CD8-positive, alpha-beta memory T cell (primary cell): ENCODE measurements around the gene SYNGR1. TPM values are rescaled to one million over a fixed set of nuclear protein-coding genes. Genes with fewer than 3 reads are reported as not detected.

Experiments
- CTCF ChIA-PET: fragments of 350-600 bp; sonication (Branson Sonifier 250); formaldehyde crosslinking; loops from one replicate; lab custom pipeline; 2021; ENCODE audit warnings: antibody characterized with exemption; lab: Charles Lee
- POLR2A ChIA-PET: fragments of 350-600 bp; sonication (Branson Sonifier 250); formaldehyde crosslinking; loops from one replicate; lab custom pipeline; 2021; ENCODE audit warnings: antibody characterized with exemption; lab: Charles Lee
- DNase-seq, 5 donors: peaks; one replicate each; pipeline versions ENCODE4 v3.0.0 to v3.0.0-alpha.2; 2020 to 2022; ENCODE audit warnings: mixed read lengths in 1 of 5
- H3K27ac ChIP-seq: one replicate; pipeline ENCODE4 v1.7.0; 2013; ENCODE audit warnings: low read depth, mild to moderate bottlenecking, low read length, moderate library complexity
- H3K27me3 ChIP-seq: 2 replicates; pipeline ENCODE4 v1.7.0; 2013; ENCODE audit warnings: low read length, mild to moderate bottlenecking; ENCODE audit not compliant: insufficient read depth, poor library complexity, severe bottlenecking
- H3K36me3 ChIP-seq: 2 replicates; pipeline ENCODE4 v1.7.0; 2013; ENCODE audit warnings: mild to moderate bottlenecking, low read length, moderate library complexity; ENCODE audit not compliant: insufficient read depth
- H3K4me1 ChIP-seq: 2 replicates; pipeline ENCODE4 v1.7.0; 2013; ENCODE audit warnings: mild to moderate bottlenecking, low read length, moderate library complexity; ENCODE audit not compliant: insufficient read depth
- H3K4me3 ChIP-seq: 2 replicates; pipeline ENCODE4 v1.7.0; 2013; ENCODE audit warnings: mild to moderate bottlenecking, low read length
- H3K9me3 ChIP-seq: 2 replicates; pipeline ENCODE4 v1.7.0; 2013; ENCODE audit warnings: mild to moderate bottlenecking, low read length
- H3K27ac Mint-ChIP-seq, 8 donors: one replicate each; pipeline ENCODE4 v1.8.0; 2020 to 2021; ENCODE audit warnings: mixed read lengths in 8 of 8, mild to moderate bottlenecking in 6 of 8, inconsistent platforms in 3 of 8, moderate library complexity in 3 of 8
- H3K27me3 Mint-ChIP-seq, 2 donors: one replicate each; pipeline ENCODE4 v1.8.0; 2020 to 2021; ENCODE audit warnings: mixed read lengths in 2 of 2, mild to moderate bottlenecking in 1 of 2, moderate library complexity in 1 of 2
- H3K36me3 Mint-ChIP-seq, 3 donors: one replicate each; pipeline ENCODE4 v1.8.0; 2020 to 2021; ENCODE audit warnings: mixed read lengths in 3 of 3, inconsistent platforms in 1 of 3, mild to moderate bottlenecking in 1 of 3
- H3K4me1 Mint-ChIP-seq, 3 donors: one replicate each; pipeline ENCODE4 v1.8.0; 2020 to 2021; ENCODE audit warnings: mixed read lengths in 3 of 3, inconsistent platforms in 1 of 3, mild to moderate bottlenecking in 1 of 3
- H3K4me3 Mint-ChIP-seq, 7 donors: one replicate each; pipeline ENCODE4 v1.8.0; 2020 to 2021; ENCODE audit warnings: mixed read lengths in 7 of 7, mild to moderate bottlenecking in 6 of 7, moderate library complexity in 4 of 7, inconsistent platforms in 2 of 7
- H3K9me3 Mint-ChIP-seq, 5 donors: one replicate each; pipeline ENCODE4 v1.8.0; 2020 to 2022; ENCODE audit warnings: mixed read lengths in 5 of 5, mild to moderate bottlenecking in 3 of 5, moderate library complexity in 2 of 5, inconsistent platforms in 1 of 5
- polyA plus RNA-seq: library from polyadenylated mRNA; unstranded; fragments of 300-500 nt; fragmentation: Illumina TruSeq; gene quantifications from one replicate; pipeline ENCODE4 v1.2.3, GENCODE V29; 2021
- total RNA-seq, 2 experiments: library from RNA; stranded (reverse); gene quantifications; one replicate each; pipeline ENCODE4 v1.2.3, GENCODE V29; 2021

Gene SYNGR1
- total and polyA plus RNA-seq, 3 experiments from 2014 or later, result 2.4 to 10.1 (median 2.9) TPM

DNA sequence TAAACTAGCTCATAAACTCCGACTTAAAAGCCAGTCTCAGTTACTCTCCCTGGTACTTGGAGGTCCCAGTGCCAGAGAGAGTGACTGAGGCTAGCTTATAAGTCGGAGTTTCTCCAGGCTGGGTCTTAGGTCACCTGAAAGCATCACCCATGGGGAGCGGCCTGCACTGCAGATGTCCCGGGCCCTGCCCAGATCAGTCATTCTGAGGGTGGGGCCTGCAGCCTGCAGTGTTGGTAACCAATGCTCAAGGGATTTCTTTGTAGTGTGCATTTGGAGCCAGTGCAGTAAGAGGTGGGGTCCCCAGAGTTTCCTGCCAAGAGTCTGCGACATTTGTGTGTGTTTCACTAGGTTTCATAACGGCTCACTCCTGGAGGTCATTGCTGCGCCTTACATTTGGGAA, 64.6 kb downstream of the SYNGR1 start:
- Histone ChIP-seq H3K9me3 (no peaks in the 10 kb centered on the region), H3K27me3 (no peaks in the 10 kb centered on the region), H3K4me1 (peaks cover 62% of the 10 kb centered on the region), H3K36me3 (peaks cover 27% of the 10 kb centered on the region), H3K27ac (no peak overlapping the region), H3K4me3 (no peak overlapping the region)
- POLR2A ChIA-PET, result no interaction called here
- CTCF ChIA-PET, result interaction anchor here (6.0 kb wide), 1 partner anchor 14 kb away, joined by 35 read pairs; the partner anchor contains the start of gene TAB1
- no peak for DNase-seq
- Mint-ChIP-seq H3K9me3 (no peaks in the 10 kb centered on the region), H3K27me3 (no peaks in the 10 kb centered on the region), H3K27ac (no peak overlapping the region), H3K36me3 (peaks cover 0 to 49% (median 11%) of the 10 kb centered on the region in 3 donors), H3K4me1 (peaks cover 32 to 48% (median 40%) of the 10 kb centered on the region in 3 donors), H3K4me3 (peak overlapping the region in 1 of 7 donors; percentile 47)

- POLR2A ChIA-PET, result interaction anchor here (0.6 kb wide), 1 partner anchor 79 kb away, joined by 3 read pairs; no protein-coding TSS in a partner anchor
- no peak for DNase-seq
- Histone ChIP-seq H3K27ac (no peak overlapping the region), H3K4me1 (peaks cover 62% of the 10 kb centered on the region), H3K36me3 (peaks cover 32% of the 10 kb centered on the region), H3K27me3 (no peaks in the 10 kb centered on the region), H3K4me3 (no peak overlapping the region), H3K9me3 (no peaks in the 10 kb centered on the region)
- no peaks in the 10 kb centered on the region for H3K9me3 Mint-ChIP-seq
- peak overlapping the region in 1 of 7 donors; percentile 19 for H3K4me3 Mint-ChIP-seq
- H3K27ac Mint-ChIP-seq, result no peak overlapping the region
- CTCF ChIA-PET, result interaction anchor here (1.4 to 6.0 kb wide), 2 partner anchors 15 to 114 kb away, joined by 4 to 35 read pairs; partner anchors contain the start of gene TAB1
- H3K36me3 Mint-ChIP-seq, result peaks cover 0 to 50% (median 9%) of the 10 kb centered on the region in 3 donors
- peaks cover 28 to 43% (median 36%) of the 10 kb centered on the region in 3 donors for H3K4me1 Mint-ChIP-seq
- no peaks in the 10 kb centered on the region for H3K27me3 Mint-ChIP-seq
These were observed 65.1 kb downstream of the SYNGR1 start for GRCh38 chr22:39414886-39415285.

- Mint-ChIP-seq H3K9me3 (no peaks in the 10 kb centered on the region), H3K27ac (peak overlapping the region in 1 of 8 donors; percentile 66), H3K27me3 (no peaks in the 10 kb centered on the region), H3K4me3 (no peak overlapping the region), H3K4me1 (peaks cover 28 to 43% (median 35%) of the 10 kb centered on the region in 3 donors), H3K36me3 (peaks cover 0 to 57% (median 9%) of the 10 kb centered on the region in 3 donors)
- Histone ChIP-seq H3K27ac (no peak overlapping the region), H3K4me1 (peaks cover 62% of the 10 kb centered on the region), H3K27me3 (no peaks in the 10 kb centered on the region), H3K9me3 (no peaks in the 10 kb centered on the region), H3K36me3 (peaks cover 38% of the 10 kb centered on the region), H3K4me3 (no peak overlapping the region)
- CTCF ChIA-PET, result interaction anchor here (1.4 to 6.0 kb wide), 2 partner anchors 15 to 113 kb away, joined by 4 to 35 read pairs; partner anchors contain the start of gene TAB1
- DNase-seq, result no peak
- POLR2A ChIA-PET, result interaction anchor here (0.6 kb wide), 1 partner anchor 78 kb away, joined by 3 read pairs; no protein-coding TSS in a partner anchor
These were observed 65.7 kb downstream of the SYNGR1 start for GRCh38 chr22:39415506-39415905.

- H3K4me1 Mint-ChIP-seq, result peaks cover 22 to 35% (median 27%) of the 10 kb centered on the region in 3 donors
- H3K9me3 Mint-ChIP-seq, result no peaks in the 10 kb centered on the region
- H3K4me3 Mint-ChIP-seq, result no peak overlapping the region
- Histone ChIP-seq H3K27ac (no peak overlapping the region), H3K4me3 (no peak overlapping the region), H3K4me1 (peaks cover 54% of the 10 kb centered on the region), H3K9me3 (no peaks in the 10 kb centered on the region), H3K27me3 (no peaks in the 10 kb centered on the region), H3K36me3 (peaks cover 42% of the 10 kb centered on the region)
- POLR2A ChIA-PET, result interaction anchor here (0.6 kb wide), 1 partner anchor 941 kb away, joined by 16 read pairs; no protein-coding TSS in a partner anchor
- no peak overlapping the region for H3K27ac Mint-ChIP-seq
- no peaks in the 10 kb centered on the region for H3K27me3 Mint-ChIP-seq
- CTCF ChIA-PET, result interaction anchor here (1.4 to 2.9 kb wide), 2 partner anchors 17 to 113 kb away, joined by 4 to 7 read pairs; partner anchors contain the start of gene TAB1
- DNase-seq, result peak in 1 of 5 donors; percentile 50
- peaks cover 0 to 63% (median 9%) of the 10 kb centered on the region in 3 donors for H3K36me3 Mint-ChIP-seq
These were observed 66.5 kb downstream of the SYNGR1 start for GRCh38 chr22:39416319-39416718.

DNA sequence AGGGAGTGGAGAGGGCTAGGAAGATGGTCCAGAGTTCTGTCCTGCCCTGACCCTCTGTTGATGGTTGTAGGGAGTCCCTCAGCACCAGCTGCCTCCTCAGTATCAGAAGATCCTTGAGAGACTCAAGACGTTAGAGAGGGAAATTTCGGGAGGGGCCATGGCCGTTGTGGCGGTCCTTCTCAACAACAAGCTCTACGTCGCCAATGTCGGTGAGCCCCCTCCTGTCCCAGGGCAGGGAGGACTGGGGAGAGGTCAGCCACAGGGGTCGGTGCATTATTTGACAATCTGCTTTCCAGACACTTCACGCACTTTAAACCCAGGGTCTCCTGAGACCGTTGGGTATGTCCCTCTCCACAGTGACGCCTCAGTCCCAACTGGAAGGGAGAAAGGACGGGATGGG, 67.8 kb downstream of the SYNGR1 start:
- Histone ChIP-seq H3K4me1 (peaks cover 43% of the 10 kb centered on the region), H3K9me3 (no peaks in the 10 kb centered on the region), H3K4me3 (no peak overlapping the region), H3K27me3 (no peaks in the 10 kb centered on the region), H3K27ac (no peak overlapping the region), H3K36me3 (peaks cover 50% of the 10 kb centered on the region)
- H3K36me3 Mint-ChIP-seq, result peaks cover 0 to 75% (median 11%) of the 10 kb centered on the region in 3 donors
- H3K27me3 Mint-ChIP-seq, result no peaks in the 10 kb centered on the region
- CTCF ChIA-PET, result interaction anchor here (2.9 kb wide), 1 partner anchor 18 kb away, joined by 7 read pairs; the partner anchor contains the start of gene TAB1
- H3K9me3 Mint-ChIP-seq, result no peaks in the 10 kb centered on the region
- no peak for DNase-seq
- no peak overlapping the region for H3K27ac Mint-ChIP-seq
- no peak overlapping the region for H3K4me3 Mint-ChIP-seq
- POLR2A ChIA-PET, result no interaction called here
- peaks cover 10 to 21% (median 13%) of the 10 kb centered on the region in 3 donors for H3K4me1 Mint-ChIP-seq

DNA sequence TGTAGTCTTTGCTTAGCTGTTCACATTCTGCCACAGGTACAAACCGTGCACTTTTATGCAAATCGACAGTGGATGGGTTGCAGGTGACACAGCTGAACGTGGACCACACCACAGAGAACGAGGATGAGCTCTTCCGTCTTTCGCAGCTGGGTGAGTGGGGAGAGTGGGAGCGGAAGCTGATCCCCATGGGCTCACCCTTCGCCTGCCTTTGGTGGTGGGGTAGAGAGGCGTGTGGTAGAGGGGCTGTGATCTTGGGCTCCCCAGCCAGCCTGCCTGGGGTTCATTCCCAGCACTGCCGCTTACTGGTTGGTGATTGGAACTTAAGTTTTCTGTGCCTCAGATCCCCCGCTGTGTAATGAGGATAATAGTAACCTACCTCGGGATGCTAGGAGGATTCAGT, 68.9 kb downstream of the SYNGR1 start:
- ChIA-PET POLR2A (interaction anchor here (0.6 kb wide), 1 partner anchor 71 kb away, joined by 5 read pairs; no protein-coding TSS in a partner anchor), CTCF (interaction anchor here (2.9 kb wide), 1 partner anchor 19 kb away, joined by 7 read pairs; the partner anchor contains the start of gene TAB1)
- peaks cover 35% of the 10 kb centered on the region for H3K4me1 ChIP-seq
- Mint-ChIP-seq H3K9me3 (no peaks in the 10 kb centered on the region), H3K4me3 (no peak overlapping the region), H3K4me1 (peaks cover 5 to 11% (median 5%) of the 10 kb centered on the region in 3 donors), H3K36me3 (peaks cover 0 to 79% (median 12%) of the 10 kb centered on the region in 3 donors), H3K27ac (peak overlapping the region in 2 of 8 donors; percentile 51 to 87), H3K27me3 (no peaks in the 10 kb centered on the region)
- no peak overlapping the region for H3K4me3 ChIP-seq
- H3K27ac ChIP-seq, result no peak overlapping the region
- no peaks in the 10 kb centered on the region for H3K27me3 ChIP-seq
- no peaks in the 10 kb centered on the region for H3K9me3 ChIP-seq
- no peak for DNase-seq
- H3K36me3 ChIP-seq, result peaks cover 50% of the 10 kb centered on the region

- Histone ChIP-seq H3K27ac (no peak overlapping the region), H3K4me1 (peaks cover 31% of the 10 kb centered on the region), H3K36me3 (peaks cover 54% of the 10 kb centered on the region), H3K27me3 (no peaks in the 10 kb centered on the region), H3K9me3 (no peaks in the 10 kb centered on the region), H3K4me3 (no peak overlapping the region)
- ChIA-PET POLR2A (no interaction called here), CTCF (interaction anchor here (0.6 to 2.9 kb wide), 2 partner anchors 20 to 734 kb away, joined by 3 to 7 read pairs; partner anchors contain the start of gene TAB1)
- Mint-ChIP-seq H3K27me3 (no peaks in the 10 kb centered on the region), H3K27ac (peak overlapping the region in 3 of 8 donors; percentile 35 to 87 (median 63)), H3K4me3 (no peak overlapping the region), H3K36me3 (peaks cover 3 to 81% (median 14%) of the 10 kb centered on the region in 3 donors), H3K9me3 (no peaks in the 10 kb centered on the region), H3K4me1 (peaks cover under 1 to 7% (median under 1%) of the 10 kb centered on the region in 3 donors)
- peak in 1 of 5 donors; percentile 33 for DNase-seq
These were observed 69.3 kb downstream of the SYNGR1 start for GRCh38 chr22:39419096-39419495.

- ChIA-PET CTCF (no interaction called here), POLR2A (no interaction called here)
- Mint-ChIP-seq H3K27me3 (no peaks in the 10 kb centered on the region), H3K27ac (peak overlapping the region in 2 of 8 donors; percentile 37 to 63), H3K36me3 (peaks cover 3 to 86% (median 15%) of the 10 kb centered on the region in 3 donors), H3K4me3 (no peak overlapping the region), H3K9me3 (no peaks in the 10 kb centered on the region), H3K4me1 (no peaks in the 10 kb centered on the region)
- Histone ChIP-seq H3K4me1 (peaks cover 23% of the 10 kb centered on the region), H3K9me3 (no peaks in the 10 kb centered on the region), H3K27ac (no peak overlapping the region), H3K4me3 (no peak overlapping the region), H3K27me3 (no peaks in the 10 kb centered on the region), H3K36me3 (peaks cover 56% of the 10 kb centered on the region)
- peak in 1 of 5 donors; percentile 16 for DNase-seq
These were observed 70.1 kb downstream of the SYNGR1 start for GRCh38 chr22:39419911-39420310.
